Measurements from ENCODE around the gene SLC25A38.

GRCh38 chr3:39381432-39381831, 1.7 kb upstream of the SLC25A38 start:
- TF ChIP-seq CTCF (IDR thresholded peaks at IDR 0.05) (no peak), POLR2A (IDR thresholded peaks at IDR 0.05) (no peak)
